Thyroid gland (tissue), 4 donors: ENCODE data around the gene EIF6.

Experiments
- POLR2A ChIP-seq, 2 donors: fragments of 450-650 bp; IDR thresholded peaks; one replicate each; pipeline ENCODE4 v1.6.1; 2017; ENCODE audit warnings: antibody characterized with exemption in 2 of 2, mild to moderate bottlenecking in 2 of 2, moderate library complexity in 1 of 2
- TF ChIP-seq, protein P1 (sequence below), 6 experiments: fragments of 200-600 bp in 3 of 6; fragments of 450-650 bp in 3 of 6; sonication (generic) in 3 of 6; IDR thresholded peaks; one replicate each; pipeline ENCODE4 v1.5.1; 2016 to 2019; ENCODE audit warnings: antibody characterized with exemption in 6 of 6, mild to moderate bottlenecking in 2 of 6, inconsistent platforms in 1 of 6, moderate library complexity in 1 of 6

DNA sequence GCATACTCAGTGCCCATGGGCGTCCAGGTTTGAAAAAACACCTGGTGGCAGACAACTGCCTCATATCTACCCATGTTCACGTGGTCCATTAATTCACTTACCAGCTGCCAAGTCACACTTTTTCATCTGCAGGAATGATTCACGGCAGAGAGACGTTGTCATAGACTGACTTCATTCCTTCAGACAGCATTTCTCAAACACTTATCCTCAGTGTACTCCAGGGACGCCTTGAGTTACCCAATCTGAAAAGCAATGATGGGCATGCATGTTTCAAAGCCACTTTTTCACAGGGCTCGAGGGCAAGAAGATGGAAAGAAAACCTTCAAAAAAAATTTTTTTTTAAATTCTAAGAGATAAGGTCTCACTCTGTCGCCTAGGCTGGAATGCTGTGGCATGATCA lies 12.7 kb downstream of the EIF6 start:
- TF ChIP-seq, protein P1, sequence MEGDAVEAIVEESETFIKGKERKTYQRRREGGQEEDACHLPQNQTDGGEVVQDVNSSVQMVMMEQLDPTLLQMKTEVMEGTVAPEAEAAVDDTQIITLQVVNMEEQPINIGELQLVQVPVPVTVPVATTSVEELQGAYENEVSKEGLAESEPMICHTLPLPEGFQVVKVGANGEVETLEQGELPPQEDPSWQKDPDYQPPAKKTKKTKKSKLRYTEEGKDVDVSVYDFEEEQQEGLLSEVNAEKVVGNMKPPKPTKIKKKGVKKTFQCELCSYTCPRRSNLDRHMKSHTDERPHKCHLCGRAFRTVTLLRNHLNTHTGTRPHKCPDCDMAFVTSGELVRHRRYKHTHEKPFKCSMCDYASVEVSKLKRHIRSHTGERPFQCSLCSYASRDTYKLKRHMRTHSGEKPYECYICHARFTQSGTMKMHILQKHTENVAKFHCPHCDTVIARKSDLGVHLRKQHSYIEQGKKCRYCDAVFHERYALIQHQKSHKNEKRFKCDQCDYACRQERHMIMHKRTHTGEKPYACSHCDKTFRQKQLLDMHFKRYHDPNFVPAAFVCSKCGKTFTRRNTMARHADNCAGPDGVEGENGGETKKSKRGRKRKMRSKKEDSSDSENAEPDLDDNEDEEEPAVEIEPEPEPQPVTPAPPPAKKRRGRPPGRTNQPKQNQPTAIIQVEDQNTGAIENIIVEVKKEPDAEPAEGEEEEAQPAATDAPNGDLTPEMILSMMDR (IDR thresholded peaks at IDR 0.05) = no peak
- no peak for TF ChIP-seq POLR2A (IDR thresholded peaks at IDR 0.05)
